Calu3 (cell line): ENCODE data around the gene BTF3. TPM values are rescaled to one million over a fixed set of nuclear protein-coding genes. Genes with fewer than 3 reads are reported as not detected.

Experiments used
- BruUV-seq: library from RNA; stranded (reverse); fragments of 400-500 nt; replicated peaks from 2 replicates; lab custom pipeline; 2021; lab: Mats Ljungman, UMichigan
- CTCF ChIA-PET: fragments of 300-600 bp; sonication (Branson Sonifier 250); formaldehyde crosslinking; loops from one replicate; lab custom pipeline; 2022; ENCODE audit warnings: antibody characterized with exemption; lab: Charles Lee
- DNase-seq: peaks from one replicate; pipeline ENCODE4 v3.0.0; 2022
- H3K27ac Mint-ChIP-seq: one replicate; pipeline ENCODE4 v1.8.0; 2022; ENCODE audit warnings: mixed read lengths; ENCODE audit not compliant: unreplicated experiment
- H3K27me3 Mint-ChIP-seq: one replicate; pipeline ENCODE4 v1.8.0; 2022; ENCODE audit warnings: mixed read lengths; ENCODE audit not compliant: unreplicated experiment
- H3K36me3 Mint-ChIP-seq: one replicate; pipeline ENCODE4 v1.8.0; 2022; ENCODE audit warnings: mild to moderate bottlenecking, moderate library complexity, mixed read lengths; ENCODE audit not compliant: insufficient read depth, unreplicated experiment
- H3K4me1 Mint-ChIP-seq: one replicate; pipeline ENCODE4 v1.8.0; 2022; ENCODE audit warnings: mild to moderate bottlenecking, low read depth, mixed read lengths; ENCODE audit not compliant: unreplicated experiment
- H3K4me3 Mint-ChIP-seq: one replicate; pipeline ENCODE4 v1.8.0; 2022; ENCODE audit warnings: mild to moderate bottlenecking, low read depth, moderate library complexity, mixed read lengths; ENCODE audit not compliant: unreplicated experiment
- H3K9me3 Mint-ChIP-seq: one replicate; pipeline ENCODE4 v1.8.0; 2022; ENCODE audit warnings: low read depth, mixed read lengths; ENCODE audit not compliant: unreplicated experiment
- intact Hi-C: fragments of 100-400 bp; cut with micrococcal nuclease; formaldehyde crosslinking; loops from one replicate; pipeline ENCODE4 v1.10.0; 2022; ENCODE audit not compliant: unreplicated experiment
- total RNA-seq: library from RNA; stranded (reverse); gene quantifications from 2 replicates; pipeline ENCODE4 v1.2.3, GENCODE V29; 2022
- TF ChIP-seq, protein P1 (sequence below): fragments of 200-600 bp; IDR thresholded peaks from one replicate; pipeline ENCODE4 v1.8.0; 2022; ENCODE audit warnings: antibody characterized with exemption; ENCODE audit not compliant: unreplicated experiment

Gene BTF3
- total RNA-seq, 1 experiment from 2014 or later, result 872 TPM

DNA sequence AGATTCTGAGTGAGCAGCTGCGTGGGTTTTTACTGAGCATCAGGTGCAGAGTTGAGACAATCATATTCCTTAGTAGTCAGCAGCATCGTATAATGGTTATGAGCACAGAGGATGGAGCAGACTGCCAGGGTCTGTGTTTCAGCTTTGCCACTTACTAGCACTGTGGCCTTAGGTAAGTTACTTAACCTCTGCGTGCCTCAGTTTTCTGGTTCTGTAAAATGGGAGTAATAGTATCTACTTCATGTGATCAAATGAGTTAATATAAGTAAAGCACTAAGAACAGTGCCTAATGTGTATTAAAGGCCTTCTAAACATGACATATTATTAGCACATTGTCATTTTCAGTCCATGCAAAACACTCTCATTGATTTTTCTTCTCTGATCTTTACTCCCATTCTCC, 4.8 kb upstream of the BTF3 start:
- no TSS peak for BruUV-seq
- intact Hi-C loops, result no loop called here
- peaks cover 9% of the 10 kb centered on the region for H3K36me3 Mint-ChIP-seq
- no peaks in the 10 kb centered on the region for H3K9me3 Mint-ChIP-seq
- no peaks in the 10 kb centered on the region for H3K4me1 Mint-ChIP-seq
- DNase-seq, result no peak
- no peaks in the 10 kb centered on the region for H3K27me3 Mint-ChIP-seq
- TF ChIP-seq, protein P1, sequence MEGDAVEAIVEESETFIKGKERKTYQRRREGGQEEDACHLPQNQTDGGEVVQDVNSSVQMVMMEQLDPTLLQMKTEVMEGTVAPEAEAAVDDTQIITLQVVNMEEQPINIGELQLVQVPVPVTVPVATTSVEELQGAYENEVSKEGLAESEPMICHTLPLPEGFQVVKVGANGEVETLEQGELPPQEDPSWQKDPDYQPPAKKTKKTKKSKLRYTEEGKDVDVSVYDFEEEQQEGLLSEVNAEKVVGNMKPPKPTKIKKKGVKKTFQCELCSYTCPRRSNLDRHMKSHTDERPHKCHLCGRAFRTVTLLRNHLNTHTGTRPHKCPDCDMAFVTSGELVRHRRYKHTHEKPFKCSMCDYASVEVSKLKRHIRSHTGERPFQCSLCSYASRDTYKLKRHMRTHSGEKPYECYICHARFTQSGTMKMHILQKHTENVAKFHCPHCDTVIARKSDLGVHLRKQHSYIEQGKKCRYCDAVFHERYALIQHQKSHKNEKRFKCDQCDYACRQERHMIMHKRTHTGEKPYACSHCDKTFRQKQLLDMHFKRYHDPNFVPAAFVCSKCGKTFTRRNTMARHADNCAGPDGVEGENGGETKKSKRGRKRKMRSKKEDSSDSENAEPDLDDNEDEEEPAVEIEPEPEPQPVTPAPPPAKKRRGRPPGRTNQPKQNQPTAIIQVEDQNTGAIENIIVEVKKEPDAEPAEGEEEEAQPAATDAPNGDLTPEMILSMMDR, result no peak
- no peak overlapping the region for H3K4me3 Mint-ChIP-seq
- CTCF ChIA-PET, result no interaction called here
- H3K27ac Mint-ChIP-seq, result no peak overlapping the region

DNA sequence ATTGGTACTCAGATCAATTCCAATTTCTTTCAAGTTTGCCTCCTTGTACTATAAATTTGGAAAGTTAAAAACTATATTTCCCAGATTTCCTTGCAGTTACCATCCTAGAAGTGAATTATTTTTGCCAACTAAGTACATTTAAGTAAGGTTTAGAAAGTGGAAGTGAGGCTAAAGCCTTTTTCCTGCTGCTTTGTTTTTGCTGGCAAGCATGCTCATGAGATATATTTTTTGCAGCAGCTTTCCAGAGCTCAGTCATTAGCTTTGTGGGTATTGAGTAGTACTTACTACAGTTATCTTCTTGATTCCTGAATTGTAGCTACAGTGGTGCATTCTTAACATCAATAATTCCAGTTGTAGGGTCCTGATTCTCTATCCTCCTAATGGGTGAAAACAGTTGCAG, 3.5 kb upstream of the BTF3 start:
- CTCF ChIA-PET, result no interaction called here
- H3K27ac Mint-ChIP-seq, result no peak overlapping the region
- peaks cover 22% of the 10 kb centered on the region for H3K36me3 Mint-ChIP-seq
- TF ChIP-seq, protein P1, result no peak
- intact Hi-C loops, result loop anchor here (5.0 kb wide), 1 partner anchor 42 kb away; no protein-coding TSS in a partner anchor
- H3K4me1 Mint-ChIP-seq, result no peaks in the 10 kb centered on the region
- no peaks in the 10 kb centered on the region for H3K27me3 Mint-ChIP-seq
- no peak for DNase-seq
- no peaks in the 10 kb centered on the region for H3K9me3 Mint-ChIP-seq
- H3K4me3 Mint-ChIP-seq, result no peak overlapping the region
- BruUV-seq, result no TSS peak

DNA sequence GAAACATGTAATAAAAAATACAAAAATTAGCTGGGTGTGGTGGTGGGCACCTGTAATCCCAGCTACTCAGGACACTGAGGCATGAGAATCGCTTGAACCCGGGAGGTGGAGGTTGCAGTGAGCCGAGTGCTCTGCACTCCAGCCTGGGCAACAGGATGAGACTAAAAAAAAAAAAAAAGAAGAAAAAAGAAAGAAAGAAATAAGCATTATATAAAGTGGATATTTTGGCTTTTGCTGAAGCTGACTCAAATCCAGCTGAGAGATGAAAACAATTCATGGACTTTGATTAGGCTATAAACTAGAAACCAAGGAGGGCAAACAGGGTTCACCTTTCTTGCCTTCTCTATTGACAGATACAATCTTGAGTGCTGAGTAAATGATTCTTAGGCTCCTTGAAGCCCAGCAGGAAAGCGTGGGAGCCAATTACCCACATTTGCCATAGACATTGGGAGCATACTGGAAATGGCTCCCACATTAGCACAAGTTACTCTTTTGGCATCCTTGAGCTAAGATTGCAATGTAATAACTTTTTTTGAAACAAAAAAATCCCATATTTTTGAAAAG, 2.4 kb upstream of the BTF3 start:
- CTCF ChIA-PET, result interaction anchor here (0.6 to 2.1 kb wide), 7 partner anchors 41 to 1315 kb away, joined by 3 to 11 read pairs (median 4); no protein-coding TSS in a partner anchor
- Mint-ChIP-seq H3K9me3 (no peaks in the 10 kb centered on the region), H3K4me3 (no peak overlapping the region), H3K36me3 (peaks cover 33% of the 10 kb centered on the region), H3K27me3 (no peaks in the 10 kb centered on the region), H3K4me1 (peaks cover 3% of the 10 kb centered on the region), H3K27ac (no peak overlapping the region)
- DNase-seq, result no peak
- BruUV-seq, result no TSS peak
- intact Hi-C loops, result loop anchor here (2.0 to 5.0 kb wide), 2 partner anchors 44 to 45 kb away; no protein-coding TSS in a partner anchor
- TF ChIP-seq, protein P1, result no peak

DNA sequence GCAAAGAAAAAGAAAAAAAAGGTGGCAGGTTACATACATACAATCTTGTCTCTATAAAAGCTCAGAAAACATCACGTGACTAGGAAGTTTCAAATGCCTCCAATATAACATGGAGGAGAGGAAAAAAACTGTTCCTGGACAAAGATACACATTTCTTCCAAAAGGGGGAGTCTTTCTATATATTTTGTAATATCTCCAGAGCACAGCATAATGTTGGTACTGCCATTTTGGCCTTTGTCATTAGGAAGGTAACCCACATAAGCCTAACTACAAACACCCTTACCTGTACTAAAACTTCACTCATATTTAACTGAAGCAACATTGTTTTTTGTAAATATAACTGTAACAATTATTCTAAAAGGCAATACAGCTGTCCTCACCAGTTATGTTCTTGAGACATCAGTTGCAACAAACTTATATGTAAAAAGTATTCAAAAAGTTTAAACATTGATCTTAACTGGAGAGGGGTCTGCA, 1.2 kb upstream of the BTF3 start:
- DNase-seq, result no peak
- Mint-ChIP-seq H3K27me3 (no peaks in the 10 kb centered on the region), H3K36me3 (peaks cover 45% of the 10 kb centered on the region), H3K4me3 (peak overlapping the region; percentile 33), H3K9me3 (no peaks in the 10 kb centered on the region), H3K4me1 (peaks cover 13% of the 10 kb centered on the region), H3K27ac (peak overlapping the region; percentile 76)
- TF ChIP-seq, protein P1, result peak; percentile 60
- intact Hi-C loops, result loop anchor here (2.0 to 5.0 kb wide), 2 partner anchors 44 to 45 kb away; no protein-coding TSS in a partner anchor
- CTCF ChIA-PET, result interaction anchor here (0.6 to 2.1 kb wide), 8 partner anchors 17 to 1044 kb away, joined by 3 to 11 read pairs (median 4); no protein-coding TSS in a partner anchor
- no TSS peak for BruUV-seq
